Measurements from ENCODE around the gene DCTN1. TPM values are rescaled to one million over a fixed set of nuclear protein-coding genes. Genes with fewer than 3 reads are reported as not detected.

Gene DCTN1
- total RNA-seq = 101 and 183 TPM in 2 replicates

DNA sequence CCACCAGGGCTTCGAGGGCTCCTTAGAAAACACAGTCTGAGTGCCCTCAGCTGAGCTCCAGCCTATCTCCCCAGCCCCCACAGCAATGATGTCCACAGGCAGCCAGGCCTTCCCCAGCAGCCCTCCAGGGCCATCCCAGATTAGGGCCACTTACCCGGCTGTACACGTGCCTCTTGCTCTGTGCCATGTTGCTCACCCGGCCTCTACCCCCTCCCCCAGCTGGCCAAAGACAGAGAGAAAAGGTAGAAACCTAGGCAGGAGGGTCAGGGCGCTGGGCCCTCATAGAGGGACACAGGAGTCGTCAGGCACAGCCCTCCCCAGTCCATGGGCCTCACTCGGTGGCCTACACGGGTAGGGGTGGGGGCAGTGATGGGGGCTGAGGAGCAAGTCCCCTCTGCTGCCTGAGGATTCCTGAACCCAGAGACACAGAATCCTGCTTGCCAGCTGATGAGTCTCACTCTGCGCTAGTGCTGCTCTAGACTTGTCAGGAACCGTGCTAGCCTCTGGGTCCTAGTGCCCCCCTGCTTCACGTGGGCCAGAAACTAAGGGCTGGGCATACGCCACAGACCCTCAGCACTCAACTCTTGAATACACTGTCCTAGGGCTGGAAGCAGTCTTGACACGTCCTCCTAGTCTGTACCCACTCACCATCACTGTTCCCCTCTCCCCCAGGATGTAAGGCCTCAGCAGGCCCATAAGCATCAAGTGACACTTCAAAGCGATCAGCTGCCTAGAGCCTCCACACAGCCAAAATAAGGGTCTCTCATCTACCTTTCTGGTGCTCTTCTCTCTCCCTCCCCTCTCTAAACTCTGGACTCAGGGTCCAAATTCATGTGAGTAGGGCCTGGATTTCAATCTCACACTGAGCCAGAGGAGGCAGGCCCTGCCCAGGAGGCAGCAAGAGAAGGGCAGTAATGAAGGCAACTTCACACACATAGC, at the start of gene DCTN1:
Gene DCTN1 (minus strand): TSS at position 461 of the 939 bp plus-strand sequence. CDS start 274 bp downstream, at position 187.

DNA sequence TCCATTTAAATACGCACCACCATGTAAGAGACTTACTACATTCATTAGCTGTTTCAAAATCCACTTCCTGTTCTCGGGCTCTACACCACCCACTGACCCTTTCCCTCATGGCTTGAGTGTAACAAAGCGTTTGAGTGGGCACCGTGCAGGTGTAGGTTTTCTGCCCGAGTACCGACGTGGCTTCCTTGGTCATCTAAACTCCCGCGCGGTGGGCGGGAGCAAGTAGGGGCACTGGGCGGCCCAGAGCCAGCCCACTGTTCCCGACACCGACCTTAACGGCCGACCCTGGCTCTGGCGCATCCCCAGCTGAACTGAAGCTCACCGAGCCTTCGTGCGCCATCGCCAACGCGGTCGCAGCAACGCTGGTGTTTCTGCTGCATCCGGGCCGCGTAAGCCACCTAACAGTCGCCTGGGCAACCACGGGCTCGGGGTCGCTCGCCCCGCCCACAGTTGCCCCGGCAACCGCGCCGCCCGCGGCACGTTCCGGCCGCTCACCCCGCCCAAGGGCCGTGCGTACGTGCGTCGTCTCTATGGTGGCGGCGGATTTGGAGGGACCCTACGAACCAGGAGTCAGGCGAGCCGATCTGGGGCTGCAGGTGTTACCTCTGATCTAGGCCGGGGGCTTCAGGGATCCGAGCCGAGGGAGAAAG, 41.2 kb upstream of the DCTN1 start, which contains the start of the genes C2orf81 and WDR54:
Gene C2orf81 (minus strand): TSS at position 399 of the 650 bp plus-strand sequence. CDS start 59 bp downstream, at position 340.
Gene WDR54 (plus strand): TSS at position 510 of the 650 bp plus-strand sequence. CDS start 424 bp downstream, outside the sequence.

DNA sequence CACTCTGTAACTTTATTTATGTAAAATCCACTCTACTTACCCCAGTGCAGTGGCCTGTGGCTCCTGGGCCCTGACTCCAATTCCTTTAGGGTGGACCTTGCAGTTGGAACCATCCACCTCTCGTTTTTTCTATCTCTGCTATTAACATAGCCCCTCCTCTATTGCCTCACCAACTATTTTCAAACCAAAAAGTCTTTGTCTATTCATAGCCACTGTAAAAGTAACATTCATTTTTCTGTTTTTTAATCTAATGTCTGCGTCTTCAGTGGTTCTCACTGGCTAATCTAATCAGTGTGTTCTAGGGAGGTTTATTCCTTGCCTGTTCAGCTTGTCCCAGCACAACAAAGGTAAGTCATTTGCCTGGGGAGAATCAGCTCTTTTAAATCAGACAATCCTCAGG, 36.8 kb downstream of the DCTN1 start, which contains the start of gene SLC4A5:
Gene SLC4A5 (minus strand): TSS at position 101 of the 400 bp plus-strand sequence. CDS start 28,393 bp downstream, outside the sequence.

Other genes starting within 250 kb of the DCTN1 start
- gene BOLA3, start 232.4 kb downstream of the DCTN1 start, total RNA-seq = 17.4 and 19.9 TPM in 2 replicates
- gene MOB1A, start 201.4 kb downstream of the DCTN1 start, total RNA-seq = 69.9 and 76.5 TPM in 2 replicates
- 66.2 and 90.8 TPM in 2 replicates for gene MTHFD2, start 181.7 kb downstream of the DCTN1 start, total RNA-seq
- 0.38 TPM in 1 of 2 replicates, not detected in the other for gene SLC4A5, start 36.9 kb downstream of the DCTN1 start, total RNA-seq
- gene C2orf81, start 41.3 kb upstream of the DCTN1 start, total RNA-seq = 0.13 and 0.16 TPM in 2 replicates
- gene WDR54, start 41.4 kb upstream of the DCTN1 start, total RNA-seq = 23.2 and 38.9 TPM in 2 replicates
- 3.2 and 30.9 TPM in 2 replicates for gene RTKN, start 61.6 kb upstream of the DCTN1 start, total RNA-seq
- 6.6 and 11.4 TPM in 2 replicates for gene INO80B, start 74.8 kb upstream of the DCTN1 start, total RNA-seq
- gene WBP1, start 78.1 kb upstream of the DCTN1 start, total RNA-seq = 25.9 and 49.3 TPM in 2 replicates
- 46.6 and 63.2 TPM in 2 replicates for gene MOGS, start 85.1 kb upstream of the DCTN1 start, total RNA-seq
- gene MRPL53, start 92.4 kb upstream of the DCTN1 start, total RNA-seq = 36.4 and 43.2 TPM in 2 replicates
- gene CCDC142, start 102.7 kb upstream of the DCTN1 start, total RNA-seq = 12.6 and 21.5 TPM in 2 replicates
- 6.0 and 12.3 TPM in 2 replicates for gene TTC31, start 102.8 kb upstream of the DCTN1 start, total RNA-seq
- gene LBX2, start 119.3 kb upstream of the DCTN1 start, total RNA-seq = 1.3 and 1.9 TPM in 2 replicates
- 9.7 and 12.0 TPM in 2 replicates for gene PCGF1, start 127.4 kb upstream of the DCTN1 start, total RNA-seq
- gene TLX2, start 134.1 kb upstream of the DCTN1 start, total RNA-seq = not detected in 2 replicates
- gene DQX1, start 145.9 kb upstream of the DCTN1 start, total RNA-seq = 0.16 TPM in 1 of 2 replicates, not detected in the other
- 92.4 and 104 TPM in 2 replicates for gene AUP1, start 149.4 kb upstream of the DCTN1 start, total RNA-seq
- gene HTRA2, start 149.6 kb upstream of the DCTN1 start, total RNA-seq = 38.4 and 43.9 TPM in 2 replicates
- 1.4 and 1.8 TPM in 2 replicates for gene LOXL3, start 173.6 kb upstream of the DCTN1 start, total RNA-seq
- 14.4 and 18.3 TPM in 2 replicates for gene DOK1, start 174.4 kb upstream of the DCTN1 start, total RNA-seq

Data from bladder microvascular endothelial cell (primary cell).